NCI-H146 treated with DMSO at 0.1 percent for 48 hours (cell line): ENCODE data around the gene TMCO4.

Experiments used
- DNase-seq: peaks from one replicate; lab custom pipeline; 2025; ENCODE audit not compliant: unreplicated experiment; lab: John Stamatoyannopoulos, UW

TMCO4 gene

GRCh38 chr1:19723874-19724273 is 75.8 kb downstream of the TMCO4 start:
- DNase-seq = no peak

- no peak for DNase-seq
Measured at GRCh38 chr1:19720973-19721372, 78.7 kb downstream of the TMCO4 start.

- no peak for DNase-seq
Measured at GRCh38 chr1:19720174-19720573, 79.5 kb downstream of the TMCO4 start.

- no peak for DNase-seq
Measured at GRCh38 chr1:19717467-19717866, 82.2 kb downstream of the TMCO4 start.

- peak; percentile 84 for DNase-seq
Measured at GRCh38 chr1:19715334-19716203, 84.1 kb downstream of the TMCO4 start.

GRCh38 chr1:19712928-19713327 is 86.8 kb downstream of the TMCO4 start:
- no peak for DNase-seq

- no peak for DNase-seq
Measured at GRCh38 chr1:19710825-19711611, 88.7 kb downstream of the TMCO4 start.

- no peak for DNase-seq
Measured at GRCh38 chr1:19709260-19709793, 90.4 kb downstream of the TMCO4 start.

- DNase-seq = no peak
Measured at GRCh38 chr1:19708567-19709110, 91.1 kb downstream of the TMCO4 start.

- DNase-seq = no peak
Measured at GRCh38 chr1:19706136-19706535, 93.6 kb downstream of the TMCO4 start.

GRCh38 chr1:19705464-19705863 is 94.3 kb downstream of the TMCO4 start:
- DNase-seq = no peak

GRCh38 chr1:19704247-19705113 is 95.2 kb downstream of the TMCO4 start:
- peak; percentile 10 for DNase-seq

GRCh38 chr1:19703280-19703679 is 96.4 kb downstream of the TMCO4 start:
- no peak for DNase-seq

- DNase-seq = no peak
Measured at GRCh38 chr1:19700079-19700777, 99.5 kb downstream of the TMCO4 start.

- DNase-seq = no peak
Measured at GRCh38 chr1:19698181-19698580, 101.5 kb downstream of the TMCO4 start.

- DNase-seq = no peak
Measured at GRCh38 chr1:19696820-19697219, 102.9 kb downstream of the TMCO4 start.

- DNase-seq = no peak
Measured at GRCh38 chr1:19695772-19696171, 103.9 kb downstream of the TMCO4 start.

GRCh38 chr1:19694298-19694697 is 105.4 kb downstream of the TMCO4 start:
- DNase-seq = no peak

GRCh38 chr1:19690342-19690741 is 109.4 kb downstream of the TMCO4 start:
- no peak for DNase-seq

GRCh38 chr1:19689856-19690255 is 109.9 kb downstream of the TMCO4 start:
- DNase-seq = no peak
